Right lobe of liver (tissue), 6 donors: ENCODE data around the gene CDK17. TPM values are rescaled to one million over a fixed set of nuclear protein-coding genes. Genes with fewer than 3 reads are reported as not detected.

Experiments used
- ATAC-seq, 4 donors: fragments of 200-7000 bp; cut with Tn5 transposase; one replicate each; pipeline ENCODE4 v1.9.1; 2020; ENCODE audit warnings: mild to moderate bottlenecking in 4 of 4, moderate library complexity in 4 of 4
- DNase-seq, 3 donors: peaks; one replicate each; pipeline ENCODE4 v3.0.0-alpha.2; 2020
- H3K27ac ChIP-seq, 3 donors: fragments of 200-600 bp; one replicate each; pipeline ENCODE4 v1.8.0; 2022
- H3K27me3 ChIP-seq, 2 donors: fragments of 200-600 bp; one replicate each; pipeline ENCODE4 v1.8.0; 2022
- H3K36me3 ChIP-seq, 4 donors: fragments of 200-600 bp; sonication (generic) in 1 of 4; one replicate each; pipeline versions ENCODE4 v1.5.1 to v1.8.0; 2017 to 2022; ENCODE audit warnings: control low read depth in 1 of 4
- H3K4me1 ChIP-seq, 4 donors: fragments of 200-600 bp; sonication (generic) in 1 of 4; one replicate each; pipeline versions ENCODE4 v1.5.1 to v1.8.0; 2017 to 2022; ENCODE audit warnings: control low read depth in 1 of 4
- H3K4me3 ChIP-seq, 3 donors: fragments of 200-600 bp; one replicate each; pipeline ENCODE4 v1.8.0; 2022
- H3K9me3 ChIP-seq, 4 donors: fragments of 200-600 bp; sonication (generic) in 1 of 4; one replicate each; pipeline versions ENCODE4 v1.5.1 to v1.8.0; 2017 to 2022; ENCODE audit warnings: control low read depth in 1 of 4
- POLR2A ChIP-seq: fragments of 450-650 bp; IDR thresholded peaks from one replicate; pipeline ENCODE4 v1.6.1; 2017; ENCODE audit warnings: antibody characterized with exemption, mild to moderate bottlenecking
- WGBS: methylation state at CpG from one replicate; pipeline ENCODE4 v1.1.6; 2018; ENCODE audit warnings: low coverage, low lambda C conversion rate; ENCODE audit not compliant: insufficient coverage; ENCODE audit errors: missing lambda C conversion rate; 5-methylcytosine and 5-hydroxymethylcytosine counted together
- intact Hi-C, 2 donors: fragments of 100-400 bp; cut with DNase I; formaldehyde crosslinking; loops; one replicate each; pipeline versions ENCODE4 v1.11.2 to v1.14.1; 2022
- total RNA-seq, 6 experiments: library from RNA; depleted of rRNA in 2 of 6; stranded (reverse); fragments of >200 nt in 2 of 6; fragmentation: NEBNext Ultra II Directional in 3 of 6; extraction: Animal tissue kit (Norgen Biotek cat#: 25700) in 3 of 6; gene quantifications; one replicate each; pipeline versions ENCODE4 v1.1.0 to v1.2.4, GENCODE V29; 2016 to 2023
- TF ChIP-seq, protein P1 (sequence below), 4 donors: fragments of 200-600 bp in 3 of 4; fragments of 450-650 bp in 1 of 4; IDR thresholded peaks; one replicate each; pipeline versions ENCODE4 v1.5.1 to v1.8.0; 2016 to 2022; ENCODE audit warnings: antibody characterized with exemption in 4 of 4, mild to moderate bottlenecking in 2 of 4
- donor health status: DM: no; HTN: yes; CAD: no.
- donor health status: DM: no; HTN: no; CAD: no.
- donor health status: DM: no; HTN: no; CAD: no.
- donor health status: DM: no; HTN: yes; CAD: no.
- donor health status: DM: no; HTN: yes; CAD: no.

CDK17 gene
- total RNA-seq, 6 experiments from 2014 or later, result 8.9 to 16.1 (median 13.7) TPM

DNA sequence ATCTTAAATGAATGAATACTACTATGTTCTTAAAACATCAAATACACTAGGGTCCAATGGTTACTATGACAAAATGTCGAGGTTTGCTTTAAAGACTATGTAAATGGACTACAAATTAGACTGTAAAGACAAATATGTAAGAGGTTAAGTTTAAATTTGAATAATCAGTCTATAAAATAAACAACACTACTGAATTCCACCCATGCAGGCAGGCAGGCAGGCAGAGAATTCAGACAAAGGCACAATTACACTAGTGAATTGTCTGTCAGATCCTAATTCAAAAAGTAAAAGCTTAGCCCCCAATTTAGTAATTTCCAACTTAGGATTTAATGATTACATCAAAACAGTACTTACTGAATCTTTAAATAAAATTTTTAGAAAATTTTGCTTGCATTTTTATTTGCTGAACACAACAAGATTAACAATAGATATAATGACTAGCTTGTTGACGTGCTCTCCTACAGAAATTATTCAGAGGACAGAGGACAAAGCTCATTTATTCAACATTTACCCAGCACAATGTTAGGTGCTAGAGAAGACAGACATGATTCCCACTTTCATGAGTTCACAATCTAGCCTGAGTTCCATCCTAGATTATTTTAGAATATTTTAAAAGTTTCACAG lies 97.4 kb downstream of the CDK17 start:
- Histone ChIP-seq H3K27ac (no peak overlapping the region), H3K36me3 (peaks cover 0 to 11% (median 0%) of the 10 kb centered on the region in 4 donors), H3K9me3 (no peaks in the 10 kb centered on the region), H3K27me3 (no peaks in the 10 kb centered on the region), H3K4me3 (no peak overlapping the region), H3K4me1 (no peaks in the 10 kb centered on the region)
- no peak for TF ChIP-seq POLR2A
- TF ChIP-seq, protein P1, sequence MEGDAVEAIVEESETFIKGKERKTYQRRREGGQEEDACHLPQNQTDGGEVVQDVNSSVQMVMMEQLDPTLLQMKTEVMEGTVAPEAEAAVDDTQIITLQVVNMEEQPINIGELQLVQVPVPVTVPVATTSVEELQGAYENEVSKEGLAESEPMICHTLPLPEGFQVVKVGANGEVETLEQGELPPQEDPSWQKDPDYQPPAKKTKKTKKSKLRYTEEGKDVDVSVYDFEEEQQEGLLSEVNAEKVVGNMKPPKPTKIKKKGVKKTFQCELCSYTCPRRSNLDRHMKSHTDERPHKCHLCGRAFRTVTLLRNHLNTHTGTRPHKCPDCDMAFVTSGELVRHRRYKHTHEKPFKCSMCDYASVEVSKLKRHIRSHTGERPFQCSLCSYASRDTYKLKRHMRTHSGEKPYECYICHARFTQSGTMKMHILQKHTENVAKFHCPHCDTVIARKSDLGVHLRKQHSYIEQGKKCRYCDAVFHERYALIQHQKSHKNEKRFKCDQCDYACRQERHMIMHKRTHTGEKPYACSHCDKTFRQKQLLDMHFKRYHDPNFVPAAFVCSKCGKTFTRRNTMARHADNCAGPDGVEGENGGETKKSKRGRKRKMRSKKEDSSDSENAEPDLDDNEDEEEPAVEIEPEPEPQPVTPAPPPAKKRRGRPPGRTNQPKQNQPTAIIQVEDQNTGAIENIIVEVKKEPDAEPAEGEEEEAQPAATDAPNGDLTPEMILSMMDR (IDR thresholded peaks at IDR 0.05), result no peak
- intact Hi-C loops, result no loop called here
- ATAC-seq, result no peak
- WGBS, result 75% methylated on average over 2 of the region's 2 CpGs
- no peak for DNase-seq

DNA sequence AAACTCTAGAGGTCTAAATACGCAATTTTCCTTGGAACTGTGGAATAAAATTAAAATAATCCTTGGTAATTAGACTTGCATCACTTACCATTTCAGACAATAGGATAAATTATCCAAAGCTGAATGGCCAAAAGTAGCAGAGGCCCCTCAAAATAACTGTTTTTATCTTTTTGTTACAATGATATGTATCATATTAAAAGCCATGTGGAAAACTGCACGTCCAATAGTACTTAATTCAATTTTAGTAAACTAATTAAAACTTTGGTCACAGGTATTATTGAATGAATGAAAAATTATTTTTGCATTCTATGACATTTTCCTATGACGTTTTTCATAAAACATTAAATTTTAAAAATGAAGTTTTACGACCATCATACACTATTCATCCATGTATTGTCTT lies 98.5 kb downstream of the CDK17 start:
- Histone ChIP-seq H3K27me3 (no peaks in the 10 kb centered on the region), H3K27ac (no peak overlapping the region), H3K4me3 (no peak overlapping the region), H3K9me3 (no peaks in the 10 kb centered on the region), H3K36me3 (peaks cover 0 to 15% (median 0%) of the 10 kb centered on the region in 4 donors), H3K4me1 (no peaks in the 10 kb centered on the region)
- TF ChIP-seq, protein P1 (IDR thresholded peaks at IDR 0.05), result no peak
- TF ChIP-seq POLR2A, result no peak
- intact Hi-C loops, result no loop called here
- WGBS, result 95% methylated on average over 4 of the region's 4 CpGs
- DNase-seq (no peak), ATAC-seq (no peak)

DNA sequence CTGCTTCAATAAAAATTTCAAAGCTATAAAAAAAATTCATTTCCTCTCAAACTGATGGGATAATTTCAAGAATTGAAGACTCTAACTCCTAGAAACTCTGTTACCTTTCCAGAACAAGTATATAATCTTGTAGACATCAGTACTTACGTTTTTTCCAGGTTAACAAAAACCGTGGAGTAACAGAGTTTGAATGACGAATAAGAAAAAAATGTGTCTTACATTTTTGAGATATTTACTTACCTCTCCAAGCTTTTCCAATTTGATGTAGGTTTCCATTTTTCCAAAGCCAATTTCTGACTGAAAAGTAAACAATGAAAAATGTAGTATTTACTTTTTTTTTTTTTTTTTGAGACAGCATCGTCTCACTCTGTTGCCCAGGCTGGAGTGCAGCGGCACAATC lies 100.2 kb downstream of the CDK17 start:
- intact Hi-C loops, result no loop called here

DNA sequence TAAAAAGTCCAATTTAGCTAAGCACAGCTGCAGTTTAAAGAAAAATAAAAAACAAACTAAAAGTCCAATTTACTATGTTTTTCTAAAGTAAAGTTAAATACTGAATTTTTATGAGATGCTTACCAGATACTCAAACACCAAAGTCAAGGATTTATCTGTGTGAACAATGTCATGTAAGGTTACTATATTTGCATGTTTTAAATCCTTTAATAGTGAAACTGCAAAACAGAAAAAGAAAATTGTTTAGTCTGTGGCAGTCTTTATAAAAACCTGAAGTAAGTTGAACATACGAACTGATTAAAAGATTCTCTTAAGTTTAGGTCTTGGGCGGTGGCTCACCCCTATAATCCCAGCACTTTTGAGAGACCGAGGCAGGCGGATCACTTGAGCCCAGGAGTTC lies 102.7 kb downstream of the CDK17 start:
- DNase-seq (no peak), ATAC-seq (no peak)
- Histone ChIP-seq H3K27me3 (no peaks in the 10 kb centered on the region), H3K4me1 (no peaks in the 10 kb centered on the region), H3K27ac (no peak overlapping the region), H3K36me3 (peaks cover 0 to 15% (median 0%) of the 10 kb centered on the region in 4 donors), H3K9me3 (no peaks in the 10 kb centered on the region), H3K4me3 (no peak overlapping the region)
- 95% methylated on average over 4 of the region's 4 CpGs for WGBS
- intact Hi-C loops, result no loop called here
- TF ChIP-seq, protein P1 (IDR thresholded peaks at IDR 0.05), result no peak
- TF ChIP-seq POLR2A, result no peak

More for the DNA sequence above, 100.2 kb downstream of the CDK17 start:
- no peak for TF ChIP-seq POLR2A
- TF ChIP-seq, protein P1 (IDR thresholded peaks at IDR 0.05), result no peak
- Histone ChIP-seq H3K27ac (no peak overlapping the region), H3K27me3 (no peaks in the 10 kb centered on the region), H3K9me3 (no peaks in the 10 kb centered on the region), H3K36me3 (peaks cover 0 to 15% (median 0%) of the 10 kb centered on the region in 4 donors), H3K4me1 (no peaks in the 10 kb centered on the region), H3K4me3 (no peak overlapping the region)
- DNase-seq (no peak), ATAC-seq (no peak)
- WGBS, result 84% methylated on average over 5 of the region's 5 CpGs
